Vagina (tissue), 2 donors: ENCODE results near the gene URAD.

Experiments
- POLR2A ChIP-seq, 2 donors: fragments of 450-650 bp; IDR thresholded peaks; one replicate each; pipeline ENCODE4 v1.6.1; 2017; ENCODE audit warnings: antibody characterized with exemption in 2 of 2, mild to moderate bottlenecking in 2 of 2, moderate library complexity in 2 of 2
- POLR2AphosphoS5 ChIP-seq, 2 donors: sonication (generic); formaldehyde crosslinking; IDR thresholded peaks; one replicate each; pipeline ENCODE4 v1.9.0; 2017; ENCODE audit warnings: antibody characterized with exemption in 2 of 2, mild to moderate bottlenecking in 2 of 2, low read depth in 1 of 2; ENCODE audit not compliant: insufficient read depth in 1 of 2
- TF ChIP-seq, protein P1 (sequence below), 3 experiments: fragments of 450-650 bp in 2 of 3; fragments of 200-600 bp in 1 of 3; sonication (generic) in 1 of 3; IDR thresholded peaks; one replicate each; pipeline ENCODE4 v1.5.1; 2017 to 2019; ENCODE audit warnings: antibody characterized with exemption in 3 of 3, mild to moderate bottlenecking in 2 of 3, moderate library complexity in 2 of 3

DNA sequence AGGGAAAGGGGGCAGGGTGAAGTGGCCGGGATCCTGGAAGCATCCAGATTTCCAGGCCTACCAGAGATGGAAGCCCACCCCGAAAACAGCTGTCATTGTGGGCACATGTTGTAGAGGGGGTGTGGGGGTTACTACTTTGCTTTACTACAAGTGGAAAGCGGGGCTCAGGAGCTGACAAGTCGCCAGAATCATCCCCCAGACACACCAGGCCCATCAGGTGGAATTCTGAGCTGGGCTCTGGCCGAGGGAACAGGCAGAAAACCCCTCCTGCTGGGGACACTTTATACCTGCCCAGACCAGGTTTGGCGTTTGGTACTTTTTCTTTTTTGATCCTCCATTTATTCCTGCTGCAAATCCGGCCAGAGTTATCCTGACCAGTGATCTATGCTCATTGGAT is 23.2 kb downstream of the URAD start:
- TF ChIP-seq POLR2A (IDR thresholded peaks at IDR 0.05) (no peak), POLR2AphosphoS5 (IDR thresholded peaks at IDR 0.05; ENCODE audit: insufficient read depth in 1 of 2, low read depth in 1 of 2) (no peak)
- TF ChIP-seq, protein P1, sequence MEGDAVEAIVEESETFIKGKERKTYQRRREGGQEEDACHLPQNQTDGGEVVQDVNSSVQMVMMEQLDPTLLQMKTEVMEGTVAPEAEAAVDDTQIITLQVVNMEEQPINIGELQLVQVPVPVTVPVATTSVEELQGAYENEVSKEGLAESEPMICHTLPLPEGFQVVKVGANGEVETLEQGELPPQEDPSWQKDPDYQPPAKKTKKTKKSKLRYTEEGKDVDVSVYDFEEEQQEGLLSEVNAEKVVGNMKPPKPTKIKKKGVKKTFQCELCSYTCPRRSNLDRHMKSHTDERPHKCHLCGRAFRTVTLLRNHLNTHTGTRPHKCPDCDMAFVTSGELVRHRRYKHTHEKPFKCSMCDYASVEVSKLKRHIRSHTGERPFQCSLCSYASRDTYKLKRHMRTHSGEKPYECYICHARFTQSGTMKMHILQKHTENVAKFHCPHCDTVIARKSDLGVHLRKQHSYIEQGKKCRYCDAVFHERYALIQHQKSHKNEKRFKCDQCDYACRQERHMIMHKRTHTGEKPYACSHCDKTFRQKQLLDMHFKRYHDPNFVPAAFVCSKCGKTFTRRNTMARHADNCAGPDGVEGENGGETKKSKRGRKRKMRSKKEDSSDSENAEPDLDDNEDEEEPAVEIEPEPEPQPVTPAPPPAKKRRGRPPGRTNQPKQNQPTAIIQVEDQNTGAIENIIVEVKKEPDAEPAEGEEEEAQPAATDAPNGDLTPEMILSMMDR (IDR thresholded peaks at IDR 0.05) = no peak
